Activated CD8-positive, alpha-beta T cell treated with anti-CD3 and anti-CD28 coated beads for 36 hours (primary cell): Measurements from ENCODE around the gene USP35. TPM values are rescaled to one million over a fixed set of nuclear protein-coding genes. Genes with fewer than 3 reads are reported as not detected.
"Not testable (repeated sequence)": the region's sequence is repeated elsewhere in the genome, so short reads cannot be mapped to it uniquely, and the experiment has no call there.

Experiments
- ATAC-seq: fragments of 200-7000 bp; cut with Tn5 transposase; one replicate; pipeline ENCODE4 v1.10.0; 2021; ENCODE audit warnings: mild to moderate bottlenecking, moderate library complexity
- CTCF ChIA-PET: fragments of 350-600 bp; sonication (Branson Sonifier 250); formaldehyde crosslinking; loops from one replicate; lab custom pipeline; 2021; ENCODE audit warnings: antibody characterized with exemption; lab: Charles Lee
- POLR2A ChIA-PET: fragments of 350-600 bp; sonication (Branson Sonifier 250); formaldehyde crosslinking; loops from one replicate; lab custom pipeline; 2021; ENCODE audit warnings: antibody characterized with exemption; lab: Charles Lee
- DNase-seq: peaks from one replicate; pipeline ENCODE4 v3.0.0-alpha.2; 2020
- H3K27ac Mint-ChIP-seq: one replicate; pipeline ENCODE4 v1.8.0; 2021; ENCODE audit warnings: mild to moderate bottlenecking, mixed read lengths
- H3K27me3 Mint-ChIP-seq: one replicate; pipeline ENCODE4 v1.8.0; 2021; ENCODE audit warnings: mixed read lengths
- H3K36me3 Mint-ChIP-seq: one replicate; pipeline ENCODE4 v1.8.0; 2021; ENCODE audit warnings: low read depth, mixed read lengths
- H3K4me1 Mint-ChIP-seq: one replicate; pipeline ENCODE4 v1.8.0; 2021; ENCODE audit warnings: low read depth, mixed read lengths
- H3K4me3 Mint-ChIP-seq: one replicate; pipeline ENCODE4 v1.8.0; 2021; ENCODE audit warnings: mild to moderate bottlenecking, moderate library complexity, mixed read lengths
- H3K9me3 Mint-ChIP-seq: one replicate; pipeline ENCODE4 v1.8.0; 2021; ENCODE audit warnings: mixed read lengths
- intact Hi-C: fragments of 100-400 bp; cut with micrococcal nuclease; formaldehyde crosslinking; loops from one replicate; pipeline ENCODE4 v1.10.0; 2022
- total RNA-seq, 2 experiments: library from RNA; stranded (reverse); gene quantifications; one replicate each; pipeline ENCODE4 v1.2.3, GENCODE V29; 2021
- TF ChIP-seq, protein P1 (sequence below): fragments of 200-600 bp; IDR thresholded peaks from one replicate; pipeline ENCODE4 v1.8.0; 2022; ENCODE audit warnings: antibody characterized with exemption, mild to moderate bottlenecking

The USP35 gene
- total RNA-seq, 2 experiments from 2014 or later = 6.8 to 7.7 TPM

DNA sequence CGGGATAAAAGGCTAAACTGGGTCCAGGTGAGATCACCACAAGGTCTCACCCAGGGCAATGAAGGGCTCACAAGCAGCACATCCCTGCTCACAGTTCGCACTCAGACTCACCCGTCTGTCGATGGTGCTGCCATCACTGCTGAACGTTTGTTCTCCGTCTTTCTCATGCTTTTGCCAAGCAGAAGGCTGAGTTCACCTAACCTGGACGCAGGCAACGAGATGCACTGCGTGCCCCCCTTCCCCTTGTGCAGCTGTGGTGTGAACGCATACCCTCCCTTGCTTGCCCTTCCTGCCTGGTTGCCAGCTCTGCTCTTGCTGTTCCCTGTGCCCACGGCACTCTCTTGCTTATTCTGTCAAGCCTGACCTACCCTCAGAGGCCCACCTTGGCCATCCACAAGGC is 18.3 kb upstream of the USP35 start:
- no peaks in the 10 kb centered on the region for H3K9me3 Mint-ChIP-seq
- TF ChIP-seq, protein P1, sequence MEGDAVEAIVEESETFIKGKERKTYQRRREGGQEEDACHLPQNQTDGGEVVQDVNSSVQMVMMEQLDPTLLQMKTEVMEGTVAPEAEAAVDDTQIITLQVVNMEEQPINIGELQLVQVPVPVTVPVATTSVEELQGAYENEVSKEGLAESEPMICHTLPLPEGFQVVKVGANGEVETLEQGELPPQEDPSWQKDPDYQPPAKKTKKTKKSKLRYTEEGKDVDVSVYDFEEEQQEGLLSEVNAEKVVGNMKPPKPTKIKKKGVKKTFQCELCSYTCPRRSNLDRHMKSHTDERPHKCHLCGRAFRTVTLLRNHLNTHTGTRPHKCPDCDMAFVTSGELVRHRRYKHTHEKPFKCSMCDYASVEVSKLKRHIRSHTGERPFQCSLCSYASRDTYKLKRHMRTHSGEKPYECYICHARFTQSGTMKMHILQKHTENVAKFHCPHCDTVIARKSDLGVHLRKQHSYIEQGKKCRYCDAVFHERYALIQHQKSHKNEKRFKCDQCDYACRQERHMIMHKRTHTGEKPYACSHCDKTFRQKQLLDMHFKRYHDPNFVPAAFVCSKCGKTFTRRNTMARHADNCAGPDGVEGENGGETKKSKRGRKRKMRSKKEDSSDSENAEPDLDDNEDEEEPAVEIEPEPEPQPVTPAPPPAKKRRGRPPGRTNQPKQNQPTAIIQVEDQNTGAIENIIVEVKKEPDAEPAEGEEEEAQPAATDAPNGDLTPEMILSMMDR = no peak
- no peak overlapping the region for H3K4me3 Mint-ChIP-seq
- ATAC-seq (no peak), DNase-seq (no peak)
- H3K4me1 Mint-ChIP-seq = no peaks in the 10 kb centered on the region
- POLR2A ChIA-PET = interaction anchor here (1.0 kb wide), 1 partner anchor 10 kb away, joined by 3 read pairs; no protein-coding TSS in a partner anchor
- CTCF ChIA-PET = no interaction called here
- intact Hi-C loops = no loop called here
- H3K27ac Mint-ChIP-seq = no peak overlapping the region
- no peaks in the 10 kb centered on the region for H3K27me3 Mint-ChIP-seq
- H3K36me3 Mint-ChIP-seq = peaks cover 8% of the 10 kb centered on the region

DNA sequence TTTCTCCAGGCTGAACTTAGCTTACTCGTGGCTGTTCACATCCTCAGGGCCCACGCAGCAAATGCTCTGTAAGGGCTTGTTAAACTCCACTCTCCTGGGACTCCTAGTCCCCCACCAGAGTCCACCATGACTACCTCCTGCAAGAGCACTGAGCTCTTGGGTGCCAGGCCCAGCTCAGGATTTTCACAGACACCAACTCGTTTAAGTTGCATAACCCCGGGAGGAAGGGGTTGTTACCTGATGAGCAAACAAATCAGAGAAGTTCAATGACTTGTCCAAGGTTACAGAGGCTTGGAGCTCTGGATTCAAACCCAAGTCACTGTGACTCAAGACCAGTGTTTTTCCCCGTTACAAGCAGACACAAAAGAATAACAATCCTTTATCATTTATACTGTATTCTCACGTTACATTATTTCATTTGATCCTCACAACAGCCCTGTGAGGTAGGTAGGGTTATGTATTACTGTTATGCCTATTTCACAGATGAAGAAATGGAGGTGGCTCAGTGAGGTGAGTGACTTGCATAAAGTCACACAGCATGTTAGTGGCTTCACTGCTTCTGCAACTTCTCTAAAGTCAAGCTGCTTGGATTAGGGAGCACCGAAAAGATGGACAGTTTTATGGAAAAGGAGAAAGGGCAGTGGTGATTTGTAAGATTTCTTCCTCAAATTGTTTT is 17.7 kb upstream of the USP35 start:
- H3K4me3 Mint-ChIP-seq = no peak overlapping the region
- POLR2A ChIA-PET = interaction anchor here (1.0 kb wide), 1 partner anchor 10 kb away, joined by 3 read pairs; no protein-coding TSS in a partner anchor
- intact Hi-C loops = no loop called here

DNA sequence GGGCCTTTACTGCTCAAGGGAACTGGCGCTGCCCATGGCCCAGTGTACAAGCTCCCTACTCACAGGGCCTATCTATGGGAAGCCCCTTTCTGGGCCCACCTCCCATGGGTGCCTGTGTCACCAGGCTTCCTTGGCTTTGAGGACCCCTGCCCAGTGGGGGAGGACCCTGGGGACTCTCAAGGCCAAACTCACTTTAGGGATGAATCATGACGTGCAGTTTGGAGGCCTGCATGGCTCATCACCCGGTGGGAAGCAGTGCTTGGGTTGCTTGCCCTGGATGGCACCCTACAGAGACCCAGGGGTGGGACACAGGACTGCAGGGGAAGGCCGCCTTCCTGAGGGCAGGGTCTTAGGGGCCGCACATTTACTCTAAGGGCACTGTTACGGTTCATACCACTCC is 16.8 kb upstream of the USP35 start:
- H3K4me1 Mint-ChIP-seq = no peaks in the 10 kb centered on the region
- DNase-seq (no peak), ATAC-seq (no peak)
- no peaks in the 10 kb centered on the region for H3K27me3 Mint-ChIP-seq
- ChIA-PET POLR2A (no interaction called here), CTCF (no interaction called here)
- intact Hi-C loops = no loop called here
- TF ChIP-seq, protein P1 = no peak
- H3K36me3 Mint-ChIP-seq = peaks cover 15% of the 10 kb centered on the region
- H3K4me3 Mint-ChIP-seq = no peak overlapping the region
- H3K27ac Mint-ChIP-seq = no peak overlapping the region
- H3K9me3 Mint-ChIP-seq = no peaks in the 10 kb centered on the region

More for the DNA sequence above, 17.7 kb upstream of the USP35 start:
- ATAC-seq = no peak
- no peak for DNase-seq
- no peak overlapping the region for H3K27ac Mint-ChIP-seq
- no peaks in the 10 kb centered on the region for H3K9me3 Mint-ChIP-seq
- CTCF ChIA-PET = no interaction called here
- TF ChIP-seq, protein P1 = no peak
- H3K4me1 Mint-ChIP-seq = no peaks in the 10 kb centered on the region
- H3K27me3 Mint-ChIP-seq = no peaks in the 10 kb centered on the region
- peaks cover 9% of the 10 kb centered on the region for H3K36me3 Mint-ChIP-seq

DNA sequence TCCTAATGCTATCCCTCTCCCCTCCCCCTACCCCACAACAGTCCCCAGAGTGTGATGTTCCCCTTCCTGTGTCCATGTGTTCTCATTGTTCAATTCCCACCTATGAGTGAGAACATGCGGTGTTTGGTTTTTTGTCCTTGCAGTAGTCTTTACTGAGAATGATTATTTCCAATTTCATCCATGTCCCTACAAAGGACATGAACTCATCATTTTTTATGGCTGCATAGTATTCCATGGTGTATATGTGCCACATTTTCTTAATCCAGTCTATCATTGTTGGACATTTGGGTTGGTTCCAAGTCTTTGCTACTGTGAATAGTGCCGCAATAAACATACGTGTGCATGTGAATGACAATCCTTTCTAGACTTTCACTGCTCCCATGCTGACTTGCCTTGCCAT is 12.9 kb upstream of the USP35 start:
- H3K27ac Mint-ChIP-seq, H3K4me3 Mint-ChIP-seq, ATAC-seq, DNase-seq, intact Hi-C loops, H3K4me1 Mint-ChIP-seq, POLR2A ChIA-PET, H3K9me3 Mint-ChIP-seq, H3K27me3 Mint-ChIP-seq, CTCF ChIA-PET: not testable (repeated sequence)
- peaks cover 18% of the 10 kb centered on the region for H3K36me3 Mint-ChIP-seq

DNA sequence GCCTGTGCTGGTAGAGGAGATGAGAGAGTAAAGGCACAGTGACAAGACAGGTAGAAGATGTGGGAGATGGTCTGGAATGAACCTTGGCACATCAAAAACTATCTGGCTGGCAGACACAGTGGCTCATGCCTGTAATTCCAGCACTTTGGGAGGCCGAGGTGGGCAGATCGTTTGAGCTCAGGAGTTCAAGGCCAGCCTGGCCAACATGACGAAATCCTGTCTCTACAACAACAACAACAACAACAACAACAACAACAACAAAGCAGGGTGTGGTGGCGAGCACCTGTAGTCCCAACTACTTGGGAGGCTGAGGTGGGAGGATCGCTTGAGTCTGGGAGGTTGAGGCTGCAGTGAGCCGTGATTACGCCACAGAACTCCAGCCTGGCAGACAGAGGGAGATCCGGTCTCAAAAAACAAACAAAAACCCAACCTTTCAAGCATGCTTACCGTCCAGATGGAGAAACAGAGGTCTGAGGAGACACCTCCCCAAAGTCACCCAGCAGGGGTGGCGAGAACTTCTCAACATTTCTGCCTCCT is 12.0 kb upstream of the USP35 start:
- H3K36me3 Mint-ChIP-seq = peaks cover 22% of the 10 kb centered on the region
- ChIA-PET POLR2A (no interaction called here), CTCF (no interaction called here)
- no peak for ATAC-seq
- H3K27ac Mint-ChIP-seq = no peak overlapping the region
- H3K4me3 Mint-ChIP-seq = no peak overlapping the region
- H3K9me3 Mint-ChIP-seq = peaks cover 8% of the 10 kb centered on the region
- no peaks in the 10 kb centered on the region for H3K27me3 Mint-ChIP-seq
- TF ChIP-seq, protein P1 = no peak
- intact Hi-C loops = no loop called here
- peaks cover 4% of the 10 kb centered on the region for H3K4me1 Mint-ChIP-seq
- no peak for DNase-seq
